ENCODE results near the gene EPN3. TPM values are rescaled to one million over a fixed set of nuclear protein-coding genes. Genes with fewer than 3 reads are reported as not detected.
A peak's percentile ranks its signal among the peaks of the same experiment; 100 is the strongest.

The EPN3 gene
- total RNA-seq, 2 donors from 2014 or later = not detected

- no peaks in the 10 kb centered on the region for H3K9me3 ChIP-seq (ENCODE audit: control insufficient read depth, low read length, poor library complexity, severe bottlenecking)
- Mint-ChIP-seq H3K27me3 (peaks cover 66% of the 10 kb centered on the region), H3K4me3 (peak overlapping the region; percentile 62), H3K4me1 (peaks cover 13% of the 10 kb centered on the region), H3K27ac (no peak overlapping the region), H3K36me3 (ENCODE audit: low read depth) (peaks cover 5% of the 10 kb centered on the region)
- ATAC-seq = no peak
- no peak for DNase-seq
These were observed 1.2 kb downstream of the EPN3 start for GRCh38 chr17:50533720-50534148.

GRCh38 chr17:50534222-50534978 is 1.9 kb downstream of the EPN3 start:
- DNase-seq (no peak), ATAC-seq (peak; percentile 52)
- Mint-ChIP-seq H3K27ac (no peak overlapping the region), H3K27me3 (peaks cover 59% of the 10 kb centered on the region), H3K36me3 (ENCODE audit: low read depth) (peaks cover 5% of the 10 kb centered on the region), H3K4me3 (peak overlapping the region; percentile 62), H3K4me1 (peaks cover 13% of the 10 kb centered on the region)
- H3K9me3 ChIP-seq (ENCODE audit: control insufficient read depth, low read length, poor library complexity, severe bottlenecking) = no peaks in the 10 kb centered on the region

DNA sequence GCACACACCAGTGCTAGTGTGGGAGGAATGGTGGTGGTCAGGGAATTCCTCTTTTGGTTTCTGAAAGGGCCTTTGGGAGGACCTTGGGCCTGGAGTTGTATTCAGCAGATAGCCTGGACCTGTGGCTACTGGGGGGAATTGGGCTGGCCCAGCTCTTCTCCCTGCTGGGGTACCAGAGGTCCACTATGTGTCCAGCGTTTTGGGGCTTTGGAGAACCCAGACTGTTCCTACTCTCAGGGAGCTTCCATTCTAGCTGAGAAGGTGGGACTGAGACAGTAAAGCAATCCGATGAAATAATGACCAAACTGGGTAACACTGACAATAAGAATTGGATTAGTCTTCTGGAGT is 2.4 kb downstream of the EPN3 start:
- ATAC-seq (no peak), DNase-seq (no peak)
- Mint-ChIP-seq H3K4me1 (peaks cover 13% of the 10 kb centered on the region), H3K36me3 (ENCODE audit: low read depth) (peaks cover 5% of the 10 kb centered on the region), H3K27ac (no peak overlapping the region), H3K27me3 (peaks cover 54% of the 10 kb centered on the region), H3K4me3 (no peak overlapping the region)
- no peaks in the 10 kb centered on the region for H3K9me3 ChIP-seq (ENCODE audit: control insufficient read depth, low read length, poor library complexity, severe bottlenecking)

- no peaks in the 10 kb centered on the region for H3K9me3 ChIP-seq (ENCODE audit: control insufficient read depth, low read length, poor library complexity, severe bottlenecking)
- Mint-ChIP-seq H3K27ac (no peak overlapping the region), H3K4me1 (peaks cover 13% of the 10 kb centered on the region), H3K27me3 (peaks cover 51% of the 10 kb centered on the region), H3K36me3 (ENCODE audit: low read depth) (peaks cover 5% of the 10 kb centered on the region), H3K4me3 (no peak overlapping the region)
- ATAC-seq = no peak
- no peak for DNase-seq
These were observed 2.9 kb downstream of the EPN3 start for GRCh38 chr17:50535407-50535806.

- peaks cover 16% of the 10 kb centered on the region for H3K4me1 Mint-ChIP-seq
- H3K27me3 Mint-ChIP-seq = peaks cover 35% of the 10 kb centered on the region
- ATAC-seq = no peak
- no peak overlapping the region for H3K27ac Mint-ChIP-seq
- H3K4me3 Mint-ChIP-seq = no peak overlapping the region
- H3K9me3 ChIP-seq (ENCODE audit: control insufficient read depth, low read length, poor library complexity, severe bottlenecking) = no peaks in the 10 kb centered on the region
- H3K36me3 Mint-ChIP-seq (ENCODE audit: low read depth) = peaks cover 2% of the 10 kb centered on the region
- DNase-seq = no peak
These were observed 4.4 kb downstream of the EPN3 start for GRCh38 chr17:50536683-50537646.

GRCh38 chr17:50537721-50538548 is 5.4 kb downstream of the EPN3 start:
- Mint-ChIP-seq H3K4me1 (peaks cover 20% of the 10 kb centered on the region), H3K27me3 (peaks cover 32% of the 10 kb centered on the region), H3K4me3 (no peak overlapping the region), H3K27ac (no peak overlapping the region), H3K36me3 (ENCODE audit: low read depth) (peaks cover 2% of the 10 kb centered on the region)
- no peaks in the 10 kb centered on the region for H3K9me3 ChIP-seq (ENCODE audit: control insufficient read depth, low read length, poor library complexity, severe bottlenecking)
- DNase-seq (no peak), ATAC-seq (no peak)

DNA sequence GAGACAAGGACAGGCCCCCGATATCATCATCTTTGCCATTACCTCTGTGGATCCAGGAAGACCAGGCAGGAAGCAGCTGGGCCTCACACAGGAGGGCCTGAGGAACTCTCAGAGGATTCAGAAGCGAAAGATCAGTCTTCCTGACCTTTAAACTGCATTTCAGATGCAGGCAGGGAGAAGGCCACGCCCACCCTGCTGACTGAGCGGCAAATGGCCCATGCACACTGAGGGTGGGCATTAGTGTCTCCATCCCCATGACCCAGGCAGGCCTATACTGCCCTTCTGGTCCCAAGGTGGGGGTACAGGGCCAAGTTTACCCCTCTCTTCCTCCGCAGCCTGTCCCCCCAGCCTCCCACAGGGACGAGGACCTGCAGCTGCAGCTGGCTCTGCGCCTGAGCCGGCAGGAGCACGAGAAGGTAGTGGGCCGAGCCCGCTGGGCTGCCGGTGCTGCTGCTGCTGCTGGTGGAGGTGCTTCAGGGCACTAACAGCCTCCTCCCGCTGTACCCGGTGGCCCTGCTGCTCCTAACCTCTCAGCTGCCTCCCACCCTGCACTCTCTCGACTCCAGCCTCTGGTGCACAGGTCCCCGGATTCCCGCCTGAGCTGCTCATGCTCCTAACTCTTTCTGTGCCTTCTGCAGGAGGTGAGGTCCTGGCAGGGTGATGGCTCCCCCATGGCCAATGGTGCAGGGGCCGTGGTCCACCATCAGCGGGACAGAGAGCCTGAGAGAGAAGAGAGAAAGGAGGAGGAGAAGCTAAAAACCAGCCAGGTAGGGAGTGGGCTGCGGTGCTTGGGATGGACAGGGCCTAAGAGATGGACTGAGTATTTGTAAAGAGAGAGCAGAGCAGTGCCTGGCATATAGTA is 6.2 kb downstream of the EPN3 start:
- Mint-ChIP-seq H3K4me1 (peaks cover 14% of the 10 kb centered on the region), H3K27ac (no peak overlapping the region), H3K27me3 (peaks cover 24% of the 10 kb centered on the region), H3K36me3 (ENCODE audit: low read depth) (peaks cover 2% of the 10 kb centered on the region), H3K4me3 (no peak overlapping the region)
- H3K9me3 ChIP-seq (ENCODE audit: control insufficient read depth, low read length, poor library complexity, severe bottlenecking) = no peaks in the 10 kb centered on the region
- no peak for DNase-seq
- no peak for ATAC-seq

- Mint-ChIP-seq H3K4me3 (no peak overlapping the region), H3K27me3 (peaks cover 25% of the 10 kb centered on the region), H3K36me3 (ENCODE audit: low read depth) (peaks cover 2% of the 10 kb centered on the region), H3K27ac (no peak overlapping the region), H3K4me1 (peaks cover 17% of the 10 kb centered on the region)
- no peaks in the 10 kb centered on the region for H3K9me3 ChIP-seq (ENCODE audit: control insufficient read depth, low read length, poor library complexity, severe bottlenecking)
- ATAC-seq = no peak
- DNase-seq = no peak
These were observed 7.4 kb downstream of the EPN3 start for GRCh38 chr17:50539762-50540559.

- DNase-seq = no peak
- Mint-ChIP-seq H3K27me3 (peaks cover 19% of the 10 kb centered on the region), H3K4me1 (peaks cover 17% of the 10 kb centered on the region), H3K36me3 (ENCODE audit: low read depth) (no peaks in the 10 kb centered on the region), H3K4me3 (peak overlapping the region; percentile 89), H3K27ac (no peak overlapping the region)
- no peak for ATAC-seq
- no peaks in the 10 kb centered on the region for H3K9me3 ChIP-seq (ENCODE audit: control insufficient read depth, low read length, poor library complexity, severe bottlenecking)
These were observed 8.2 kb downstream of the EPN3 start for GRCh38 chr17:50540560-50541401.

DNA sequence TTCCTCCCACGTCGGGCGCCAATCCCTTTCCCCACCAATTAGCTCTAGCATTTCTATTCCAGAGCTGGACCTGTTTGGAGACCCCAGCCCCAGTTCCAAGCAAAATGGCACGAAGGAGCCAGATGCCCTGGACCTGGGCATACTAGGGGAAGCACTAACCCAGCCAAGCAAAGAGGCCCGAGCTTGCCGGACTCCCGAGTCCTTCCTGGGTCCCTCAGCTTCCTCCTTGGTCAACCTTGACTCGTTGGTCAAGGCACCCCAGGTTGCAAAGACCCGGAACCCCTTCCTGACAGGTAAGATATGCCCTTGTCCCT is 8.8 kb downstream of the EPN3 start:
- DNase-seq (no peak), ATAC-seq (no peak)
- Mint-ChIP-seq H3K27me3 (peaks cover 13% of the 10 kb centered on the region), H3K27ac (peak overlapping the region; percentile 54), H3K4me3 (peak overlapping the region; percentile 89), H3K36me3 (ENCODE audit: low read depth) (no peaks in the 10 kb centered on the region), H3K4me1 (peaks cover 17% of the 10 kb centered on the region)
- H3K9me3 ChIP-seq (ENCODE audit: control insufficient read depth, low read length, poor library complexity, severe bottlenecking) = no peaks in the 10 kb centered on the region
